AG04449 (cell line): ENCODE results near the gene INPP5E.

Experiments used
- CTCF ChIA-PET: fragments of 350-600 bp; formaldehyde crosslinking; extraction: SDS; loops from one replicate; lab custom pipeline; 2021; ENCODE audit warnings: antibody characterized with exemption; lab: Yijun Ruan, JAX
- POLR2A ChIA-PET: fragments of 400-600, 350-600 bp; formaldehyde crosslinking; extraction: SDS; loops from one replicate; lab custom pipeline; 2020; ENCODE audit warnings: antibody characterized with exemption, inconsistent platforms; lab: Yijun Ruan, JAX
- DNase-seq: peaks from one replicate; pipeline ENCODE4 v3.0.0-alpha.2; 2010; ENCODE audit warnings: low read depth, low spot score
- H3K4me3 ChIP-seq: 2 replicates; pipeline ENCODE4 v1.5.1; 2011; ENCODE audit warnings: low read depth, mild to moderate bottlenecking, control low read depth, low read length
- TF ChIP-seq, protein P1 (sequence below): IDR thresholded peaks from one replicate; pipeline ENCODE4 v1.5.1; 2011; ENCODE audit warnings: mild to moderate bottlenecking, moderate library complexity, low read length, control low read depth, inconsistent platforms; ENCODE audit not compliant: insufficient read depth; ENCODE audit errors: missing control alignments

INPP5E gene

DNA sequence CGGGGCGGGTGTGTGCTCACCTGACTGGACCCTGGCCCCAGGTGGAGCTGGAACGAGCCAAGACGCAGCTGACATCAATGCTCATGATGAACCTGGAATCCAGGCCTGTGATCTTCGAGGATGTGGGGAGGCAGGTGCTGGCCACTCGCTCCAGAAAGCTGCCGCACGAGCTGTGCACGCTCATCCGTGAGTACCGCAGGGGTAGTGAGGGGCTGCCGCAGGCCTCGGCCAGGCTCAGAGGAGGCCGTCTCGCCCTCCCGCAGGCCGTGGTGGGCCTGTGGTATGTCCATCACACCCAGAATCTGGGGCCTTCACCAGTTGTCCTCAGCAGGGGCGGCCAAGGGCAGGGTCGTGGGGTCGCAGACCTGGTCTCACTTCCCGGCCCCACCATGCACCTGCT lies 17.9 kb downstream of the INPP5E start:
- TF ChIP-seq, protein P1, sequence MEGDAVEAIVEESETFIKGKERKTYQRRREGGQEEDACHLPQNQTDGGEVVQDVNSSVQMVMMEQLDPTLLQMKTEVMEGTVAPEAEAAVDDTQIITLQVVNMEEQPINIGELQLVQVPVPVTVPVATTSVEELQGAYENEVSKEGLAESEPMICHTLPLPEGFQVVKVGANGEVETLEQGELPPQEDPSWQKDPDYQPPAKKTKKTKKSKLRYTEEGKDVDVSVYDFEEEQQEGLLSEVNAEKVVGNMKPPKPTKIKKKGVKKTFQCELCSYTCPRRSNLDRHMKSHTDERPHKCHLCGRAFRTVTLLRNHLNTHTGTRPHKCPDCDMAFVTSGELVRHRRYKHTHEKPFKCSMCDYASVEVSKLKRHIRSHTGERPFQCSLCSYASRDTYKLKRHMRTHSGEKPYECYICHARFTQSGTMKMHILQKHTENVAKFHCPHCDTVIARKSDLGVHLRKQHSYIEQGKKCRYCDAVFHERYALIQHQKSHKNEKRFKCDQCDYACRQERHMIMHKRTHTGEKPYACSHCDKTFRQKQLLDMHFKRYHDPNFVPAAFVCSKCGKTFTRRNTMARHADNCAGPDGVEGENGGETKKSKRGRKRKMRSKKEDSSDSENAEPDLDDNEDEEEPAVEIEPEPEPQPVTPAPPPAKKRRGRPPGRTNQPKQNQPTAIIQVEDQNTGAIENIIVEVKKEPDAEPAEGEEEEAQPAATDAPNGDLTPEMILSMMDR, result no peak
- no peak for DNase-seq
- CTCF ChIA-PET, result no interaction called here
- POLR2A ChIA-PET, result no interaction called here
- H3K4me3 ChIP-seq, result no peak overlapping the region

DNA sequence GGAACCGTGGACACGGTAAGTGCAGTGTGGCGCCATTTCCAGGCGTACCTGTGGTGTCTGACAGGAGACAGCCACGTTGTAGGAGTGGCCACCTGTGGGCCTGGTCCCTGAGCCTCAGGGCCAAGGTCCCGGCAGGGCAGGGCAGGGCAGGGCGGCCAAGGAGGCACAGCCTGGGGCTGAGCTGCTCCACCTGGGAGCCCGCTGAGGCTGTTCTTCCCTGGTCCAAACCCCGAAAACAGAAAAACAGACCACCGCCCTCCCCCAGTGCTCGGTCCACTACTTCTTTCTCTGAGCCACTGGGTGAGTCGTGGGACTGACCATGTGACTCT lies 20.6 kb downstream of the INPP5E start:
- no peak for DNase-seq
- TF ChIP-seq, protein P1, result no peak
- no peak overlapping the region for H3K4me3 ChIP-seq
- ChIA-PET CTCF (interaction anchor here (1.5 kb wide), 1 partner anchor 18 kb away, joined by 5 read pairs; no protein-coding TSS in a partner anchor), POLR2A (no interaction called here)

DNA sequence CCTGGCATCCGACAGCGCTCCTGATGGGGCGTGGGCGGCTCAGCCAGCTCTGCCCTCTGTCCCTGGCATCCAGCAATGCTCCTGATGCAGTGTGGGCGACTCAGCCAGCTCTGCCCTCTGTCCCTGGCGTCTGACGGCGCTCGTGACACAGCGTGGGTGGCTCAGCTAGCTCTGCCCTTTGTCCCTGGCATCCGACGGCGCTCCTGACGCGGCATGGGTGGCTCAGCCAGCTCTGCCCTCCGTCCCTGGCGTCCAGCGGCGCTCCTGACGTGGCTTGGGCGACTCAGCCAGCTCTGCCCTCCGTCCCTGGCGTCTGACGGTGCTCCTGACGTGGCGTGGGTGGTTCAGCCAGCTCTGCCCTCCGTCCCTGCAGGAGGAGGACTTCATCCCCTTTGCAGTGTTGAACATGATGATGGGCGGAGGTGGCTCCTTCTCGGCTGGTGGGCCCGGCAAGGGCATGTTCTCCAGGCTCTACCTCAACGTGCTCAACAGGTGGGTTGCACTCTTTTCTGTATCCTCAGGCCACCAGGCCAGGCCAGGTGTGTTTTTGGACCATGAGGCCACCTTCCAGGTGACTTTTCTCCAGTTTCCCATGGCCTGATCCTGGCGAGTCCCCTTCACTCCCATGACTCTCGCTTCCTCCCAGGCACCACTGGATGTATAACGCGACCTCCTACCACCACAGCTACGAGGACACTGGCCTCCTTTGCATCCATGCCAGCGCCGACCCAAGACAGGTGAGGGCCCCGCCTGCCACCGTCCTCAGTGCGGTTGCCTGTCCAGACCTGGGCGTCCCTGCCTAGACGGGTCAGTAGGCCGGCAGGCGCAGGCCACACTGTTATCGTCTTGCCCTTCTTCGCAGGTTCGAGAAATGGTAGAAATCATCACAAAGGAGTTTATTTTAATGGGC lies 21.2 kb downstream of the INPP5E start:
- ChIA-PET CTCF (interaction anchor here (0.6 to 1.5 kb wide), 3 partner anchors 9 to 18 kb away, joined by 3 to 6 read pairs (median 5); no protein-coding TSS in a partner anchor), POLR2A (interaction anchor here (0.9 kb wide), 1 partner anchor 16 kb away, joined by 3 read pairs; no protein-coding TSS in a partner anchor)
- no peak overlapping the region for H3K4me3 ChIP-seq
- TF ChIP-seq, protein P1, result no peak
- DNase-seq, result no peak

DNA sequence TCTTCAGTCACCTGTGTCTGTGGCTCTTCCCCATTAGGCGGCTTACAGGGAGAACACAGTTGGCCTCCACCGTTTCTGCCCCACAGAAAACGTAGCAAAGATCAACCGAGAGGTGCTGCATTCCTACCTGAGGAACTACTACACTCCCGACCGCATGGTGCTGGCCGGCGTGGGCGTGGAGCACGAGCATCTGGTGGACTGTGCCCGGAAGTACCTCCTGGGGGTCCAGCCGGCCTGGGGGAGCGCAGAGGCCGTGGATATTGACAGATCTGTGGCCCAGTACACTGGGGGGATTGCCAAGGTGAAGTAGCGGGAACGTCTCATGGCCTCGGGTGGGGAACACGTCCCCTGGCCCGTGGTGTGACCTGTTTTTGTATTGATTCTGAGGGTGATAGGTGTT lies 22.7 kb downstream of the INPP5E start:
- ChIA-PET CTCF (interaction anchor here (1.2 to 1.5 kb wide), 3 partner anchors 9 to 104 kb away, joined by 4 to 6 read pairs (median 5); no protein-coding TSS in a partner anchor), POLR2A (no interaction called here)
- no peak overlapping the region for H3K4me3 ChIP-seq
- TF ChIP-seq, protein P1, result no peak
- DNase-seq, result no peak

DNA sequence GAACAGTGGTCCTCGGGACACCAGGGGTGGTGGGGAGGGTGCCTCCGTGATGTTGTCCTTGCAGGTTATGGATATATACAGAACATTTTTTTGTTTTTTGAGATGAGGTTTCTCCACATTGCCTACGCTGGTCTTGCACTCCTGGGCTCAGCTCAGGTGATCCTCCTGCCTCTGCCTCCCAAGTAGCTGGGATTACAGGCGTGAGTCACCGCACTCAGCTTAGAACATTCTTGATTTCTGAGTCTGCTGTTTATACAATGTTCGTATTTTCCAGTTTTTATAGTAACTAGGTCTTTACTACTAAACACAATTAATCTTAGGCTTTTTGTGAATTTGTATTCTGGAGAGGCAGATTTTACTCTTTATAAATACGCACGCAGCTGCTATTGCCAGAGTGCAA lies 23.2 kb downstream of the INPP5E start:
- H3K4me3 ChIP-seq, result no peak overlapping the region
- ChIA-PET POLR2A (no interaction called here), CTCF (interaction anchor here (0.9 to 1.5 kb wide), 3 partner anchors 9 to 103 kb away, joined by 4 to 6 read pairs (median 5); no protein-coding TSS in a partner anchor)
- no peak for DNase-seq
- TF ChIP-seq, protein P1, result no peak

DNA sequence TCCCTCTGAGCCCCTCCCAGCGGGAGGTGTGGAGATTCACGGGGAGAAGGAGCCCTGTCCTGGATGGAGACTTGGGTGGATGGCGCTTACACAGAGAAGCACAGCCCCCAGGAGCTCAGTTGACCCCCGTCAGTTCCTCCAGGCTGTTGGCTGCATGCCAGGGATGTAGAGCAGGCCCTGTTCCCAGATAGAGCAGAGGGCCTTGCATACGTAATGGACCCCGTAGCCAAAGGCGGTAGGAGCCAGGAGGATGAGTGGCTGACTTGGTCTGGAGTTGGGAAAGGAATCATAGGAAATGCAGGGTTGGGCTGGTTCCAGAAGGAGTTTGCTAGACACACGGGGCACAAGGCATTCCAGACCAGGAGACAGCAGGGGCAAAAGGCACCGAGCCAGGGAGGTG lies 26.7 kb downstream of the INPP5E start:
- POLR2A ChIA-PET, result no interaction called here
- H3K4me3 ChIP-seq, result no peak overlapping the region
- no peak for DNase-seq
- TF ChIP-seq, protein P1, result no peak
- CTCF ChIA-PET, result interaction anchor here (0.9 to 4.3 kb wide), 3 partner anchors 11 to 100 kb away, joined by 3 to 35 read pairs (median 6); partner anchors contain the start of gene SNAPC4
